ENCODE measurements around the gene ECSCR.

The ECSCR gene

DNA sequence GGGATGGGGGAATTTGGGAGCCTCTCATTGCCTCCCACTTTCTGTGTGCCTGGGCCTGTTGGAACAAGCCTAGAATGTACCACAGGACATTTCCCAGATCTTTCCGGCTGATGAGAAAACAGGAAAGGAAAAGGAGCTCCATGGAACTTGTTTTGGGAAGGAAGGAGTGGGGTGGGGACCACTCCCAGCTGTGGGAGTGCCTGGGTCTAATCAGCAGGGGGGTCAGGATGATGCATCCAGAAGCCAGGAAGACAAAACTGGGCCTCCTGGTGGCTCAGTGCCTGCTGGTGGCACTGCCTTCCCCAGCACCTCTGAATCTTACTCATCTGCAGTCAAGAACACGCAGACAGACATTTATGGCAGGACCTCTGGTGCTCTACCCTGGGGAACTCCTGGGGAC lies 11.0 kb upstream of the ECSCR start:
- DNase-seq = no peak

DNA sequence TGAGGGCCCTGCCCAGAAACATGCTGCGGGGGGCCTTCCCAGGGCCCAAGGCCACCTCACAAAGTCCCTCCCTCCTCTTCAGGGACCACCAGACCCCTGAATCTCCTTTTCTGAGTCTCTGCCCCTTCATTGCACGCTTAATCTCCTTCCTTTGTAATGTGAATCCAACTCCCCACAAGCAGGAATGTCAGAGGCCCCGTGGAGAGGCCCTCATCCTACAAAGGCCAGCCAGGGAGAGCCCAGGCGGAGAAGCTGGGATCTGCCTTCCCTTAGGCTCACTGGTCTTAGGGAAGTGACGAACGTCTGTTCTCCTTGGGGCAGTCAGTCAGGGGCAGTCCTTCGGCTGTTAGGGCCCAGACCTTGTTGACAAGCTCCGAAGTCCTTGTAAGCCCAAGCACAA lies 10.6 kb upstream of the ECSCR start:
- no peak for DNase-seq

DNA sequence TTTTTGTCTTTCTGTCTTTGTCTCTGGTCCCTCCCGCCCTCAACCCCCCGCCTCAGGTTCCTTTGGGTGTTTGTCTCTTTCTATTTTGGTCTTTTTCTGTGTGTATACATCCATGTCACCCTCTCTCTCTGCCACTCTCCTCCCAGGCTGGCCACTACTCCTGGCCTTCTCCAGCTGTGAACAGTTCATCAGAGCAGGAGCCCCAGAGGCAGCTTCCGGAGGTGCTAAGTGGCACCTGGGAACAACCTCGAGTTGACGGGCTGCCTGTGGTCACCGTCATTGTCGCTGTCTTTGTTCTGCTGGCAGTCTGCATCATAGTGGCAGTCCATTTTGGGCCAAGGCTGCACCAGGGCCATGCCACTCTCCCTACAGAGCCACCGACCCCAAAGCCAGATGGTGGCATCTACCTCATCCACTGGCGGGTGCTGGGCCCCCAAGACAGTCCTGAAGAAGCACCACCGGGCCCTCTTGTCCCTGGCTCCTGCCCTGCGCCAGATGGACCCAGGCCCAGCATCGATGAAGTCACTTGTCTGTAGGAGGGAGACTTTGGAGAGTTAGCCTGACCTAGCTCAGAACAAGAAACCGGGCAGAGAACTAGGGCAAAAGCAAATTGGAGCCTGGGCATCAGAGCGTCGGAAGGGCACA lies 10.0 kb upstream of the ECSCR start:
- DNase-seq = no peak

DNA sequence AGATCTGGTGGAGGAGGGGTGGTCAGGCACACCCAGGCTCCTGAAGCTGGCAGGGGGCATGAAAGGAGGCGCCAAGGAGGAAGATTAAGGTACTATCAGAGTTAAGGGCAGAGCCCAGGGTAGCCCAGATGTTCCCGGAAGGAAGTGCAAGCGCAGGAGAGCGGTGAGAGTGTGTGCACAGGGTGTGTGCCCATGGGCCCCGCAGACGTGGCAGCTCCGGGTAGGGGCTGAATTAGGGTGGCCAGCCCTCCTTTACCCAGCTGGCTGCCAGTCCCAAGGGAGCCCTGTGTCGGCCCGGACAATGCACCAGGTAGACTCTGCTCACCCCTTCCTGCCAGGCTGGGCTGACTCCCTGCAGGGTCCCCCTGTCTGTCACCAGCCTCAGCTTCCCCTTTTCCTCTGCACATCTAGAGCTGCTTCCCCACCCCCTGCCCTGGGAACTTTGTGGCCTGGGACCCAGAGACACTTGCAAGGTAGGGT lies 8.3 kb upstream of the ECSCR start, which contains the start of gene SMIM33:
TSS of gene SMIM33 (plus strand) at position 184 of the 480 bp plus-strand sequence. CDS start at position 302, 118 bp downstream.
- peak; percentile 40 for DNase-seq

DNA sequence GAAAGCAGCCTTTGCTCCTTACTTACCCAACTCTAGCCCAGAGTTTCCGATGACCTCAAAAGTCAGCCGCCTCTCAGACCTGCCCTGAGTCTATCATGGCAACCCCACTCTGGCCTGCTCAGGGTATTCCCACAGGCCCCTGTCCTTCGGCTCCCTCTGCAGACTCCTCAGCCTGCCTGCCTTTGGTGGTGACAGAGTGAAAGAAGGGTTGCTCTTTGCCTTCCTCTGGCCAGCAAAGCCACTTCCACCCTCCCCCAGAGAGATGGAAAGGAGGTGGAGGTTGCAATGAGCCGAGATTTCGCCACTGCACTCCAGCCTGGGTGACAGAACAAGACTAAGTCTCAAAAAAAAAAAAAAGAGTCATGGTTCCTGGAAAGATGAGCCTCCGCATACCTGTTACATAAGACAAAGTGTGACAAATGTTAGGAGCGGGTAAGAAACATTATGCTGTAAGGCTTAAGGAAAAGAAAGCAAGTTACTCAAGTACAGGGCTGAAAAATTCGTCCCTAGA lies 5.9 kb upstream of the ECSCR start:
- no peak for DNase-seq

DNA sequence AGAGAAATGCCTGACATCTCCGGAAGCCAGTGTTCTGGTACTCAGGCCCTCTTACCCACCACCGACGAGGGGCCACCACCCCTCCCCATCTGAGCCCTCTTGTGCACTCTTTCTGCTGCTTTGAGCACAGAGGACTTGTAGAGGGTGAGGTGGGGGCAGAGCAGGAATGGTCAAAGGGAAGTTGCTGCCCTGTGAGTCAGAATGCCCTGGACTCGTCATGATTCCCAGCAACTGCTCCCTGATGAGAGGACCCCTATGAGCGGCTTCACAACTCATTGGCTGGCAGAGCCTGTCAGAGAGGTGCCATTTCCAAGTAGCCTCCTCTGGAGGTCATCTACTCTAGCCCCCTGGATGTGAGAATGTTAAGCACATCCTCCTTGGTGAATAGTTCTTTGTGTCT lies 845 bp downstream of the ECSCR start:
- DNase-seq = no peak

DNA sequence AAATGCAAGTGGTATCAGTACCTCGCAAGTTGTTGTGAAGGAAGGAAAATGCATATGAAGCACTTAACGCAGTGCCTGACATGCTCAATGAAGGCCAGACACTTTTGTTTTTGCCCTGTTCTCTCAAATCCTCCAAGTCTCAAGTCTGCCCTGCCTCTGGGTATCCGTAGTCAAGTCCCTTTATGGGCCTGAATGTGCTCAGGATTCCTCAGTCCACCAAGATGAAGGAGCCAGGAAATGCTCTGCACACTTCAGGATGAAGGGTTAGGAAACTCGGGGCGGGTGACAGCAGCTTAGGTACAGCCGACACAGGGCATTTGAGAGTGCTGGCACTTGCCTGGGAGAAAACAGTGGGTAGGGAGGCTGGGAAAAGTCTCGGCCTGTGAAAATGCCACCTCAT lies 1.4 kb downstream of the ECSCR start:
- DNase-seq = no peak

DNA sequence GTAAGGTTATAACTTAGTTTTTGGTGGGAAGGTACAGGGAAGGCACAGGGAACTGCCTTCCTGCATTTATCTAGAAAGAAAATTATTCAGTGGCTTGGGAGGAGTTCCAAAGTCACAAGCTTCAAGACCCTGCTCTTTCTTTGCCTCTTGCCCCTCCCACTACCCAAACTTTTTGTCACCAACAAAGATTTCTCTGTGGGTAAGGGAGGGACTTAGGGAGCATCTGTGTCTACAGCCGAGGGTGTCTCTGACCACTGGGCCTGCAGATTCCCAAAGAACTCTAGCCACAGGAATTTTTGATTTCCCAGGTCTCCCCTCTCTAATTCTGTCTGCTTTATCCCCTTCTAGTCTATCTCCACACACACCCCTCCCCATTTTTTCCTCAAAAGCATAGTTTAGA lies 2.1 kb downstream of the ECSCR start:
- DNase-seq = no peak

DNA sequence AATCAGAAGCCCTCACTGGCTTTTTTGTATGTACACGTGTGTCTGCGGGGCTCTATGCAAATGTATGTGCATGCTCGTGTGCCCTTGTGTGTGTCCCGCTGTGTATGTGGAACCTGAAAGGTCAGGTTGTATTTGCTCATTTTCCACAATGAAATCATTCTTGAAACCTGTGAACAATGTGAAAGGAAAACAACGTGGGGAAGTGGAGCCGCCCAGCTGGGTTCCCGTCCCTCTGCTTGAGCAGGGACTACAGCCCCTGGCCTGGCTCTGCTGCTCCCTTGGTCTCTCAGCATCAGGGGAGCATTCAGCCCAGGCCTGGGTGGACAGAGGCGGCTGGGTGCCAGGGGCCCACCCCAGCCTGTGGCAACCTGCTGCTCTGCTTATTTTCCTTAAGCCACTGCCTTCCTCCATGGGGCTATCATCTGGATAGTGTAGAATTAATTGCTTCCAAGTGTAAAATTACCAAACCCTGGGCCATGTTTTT lies 3.0 kb downstream of the ECSCR start:
- DNase-seq = peak; percentile 29

DNA sequence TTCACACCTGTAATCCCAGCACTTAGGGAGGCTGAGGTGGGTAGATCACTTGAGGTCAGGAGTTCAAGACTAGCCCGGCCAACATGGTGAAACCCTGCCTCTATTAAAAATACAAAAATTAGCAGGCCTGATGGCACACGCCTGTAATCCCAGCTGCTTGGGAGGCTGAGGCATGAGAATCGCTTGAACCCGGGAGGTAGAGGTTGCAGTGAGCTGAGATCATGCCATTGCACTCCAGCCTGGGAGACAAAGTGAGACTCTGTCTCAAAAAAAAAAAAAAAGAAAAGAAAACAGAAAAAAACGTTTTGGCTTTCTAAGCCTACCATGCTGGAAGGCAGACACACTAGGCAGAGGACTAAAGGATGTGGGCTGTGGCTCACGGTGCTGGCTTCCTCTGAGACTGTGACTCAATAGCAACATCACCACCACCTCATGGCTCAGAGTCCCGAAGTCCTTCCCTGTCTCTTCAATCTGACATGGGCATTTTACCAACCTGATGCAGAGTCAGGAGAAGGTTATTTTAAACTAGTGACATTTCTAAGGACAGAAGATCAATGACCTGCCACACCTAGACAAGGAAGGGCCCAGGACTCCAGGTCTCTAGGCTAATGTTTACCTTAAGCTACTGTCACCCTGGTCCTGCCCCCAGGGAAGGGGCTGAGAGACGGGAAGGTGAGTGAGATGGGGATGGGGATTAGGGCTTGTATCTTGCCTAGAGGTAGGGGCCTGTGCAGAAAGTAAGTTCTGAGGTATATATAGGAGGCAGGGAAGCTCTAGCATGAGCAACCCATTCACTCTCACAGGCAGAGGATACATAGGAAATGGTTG lies 3.7 kb downstream of the ECSCR start:
- DNase-seq = peak; percentile 73

DNA sequence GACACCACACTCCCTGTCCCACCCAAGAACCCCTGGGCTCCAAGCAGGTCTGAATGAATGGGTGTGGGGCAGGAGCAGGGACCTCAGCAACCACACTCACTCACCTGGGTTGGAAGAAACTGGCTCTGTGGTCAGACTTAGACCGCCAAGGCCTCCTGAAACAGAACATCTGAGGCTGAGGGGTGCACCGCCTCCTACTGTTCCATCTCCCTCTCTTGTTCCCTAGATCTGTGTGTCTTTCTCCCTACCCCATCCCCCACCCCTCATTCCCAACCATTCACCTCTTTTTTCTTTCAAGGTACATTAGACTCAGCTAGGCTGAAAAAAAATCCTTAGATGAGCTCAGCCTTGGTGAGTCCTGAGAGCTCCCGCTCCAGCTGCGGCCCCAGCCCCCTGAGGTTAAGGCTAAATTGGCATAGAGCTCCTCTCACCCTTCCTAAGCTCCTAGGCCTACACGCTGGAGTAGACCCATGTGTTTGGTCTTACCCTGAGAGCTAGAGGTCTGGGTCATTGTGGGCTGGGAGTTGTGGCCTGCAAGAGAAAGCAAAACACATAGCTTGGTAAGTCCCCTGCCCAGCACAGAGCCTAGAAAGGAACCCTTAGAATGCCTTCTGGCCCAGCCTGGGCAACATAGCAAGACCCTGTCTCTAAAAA lies 4.8 kb downstream of the ECSCR start:
- no peak for DNase-seq

DNA sequence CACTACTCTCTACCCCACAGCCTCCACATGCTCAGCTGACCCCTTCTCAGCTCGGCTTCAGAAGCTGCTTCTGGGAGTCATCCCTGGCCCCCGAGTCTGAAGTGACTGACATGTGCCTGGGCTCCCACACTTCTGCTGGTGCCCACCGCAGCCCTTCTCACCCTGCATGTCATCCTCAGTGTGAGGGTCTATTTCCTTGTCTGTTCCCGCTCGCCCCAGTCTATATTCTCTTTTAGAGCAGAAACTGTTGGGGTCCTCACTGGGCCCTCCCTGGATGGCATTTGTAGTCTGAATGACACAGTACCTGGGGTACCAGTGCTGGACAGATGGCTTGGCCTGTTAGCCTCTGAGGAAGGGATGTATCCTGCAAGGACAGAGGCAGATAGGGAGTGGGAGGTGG lies 5.3 kb downstream of the ECSCR start:
- DNase-seq = no peak

DNA sequence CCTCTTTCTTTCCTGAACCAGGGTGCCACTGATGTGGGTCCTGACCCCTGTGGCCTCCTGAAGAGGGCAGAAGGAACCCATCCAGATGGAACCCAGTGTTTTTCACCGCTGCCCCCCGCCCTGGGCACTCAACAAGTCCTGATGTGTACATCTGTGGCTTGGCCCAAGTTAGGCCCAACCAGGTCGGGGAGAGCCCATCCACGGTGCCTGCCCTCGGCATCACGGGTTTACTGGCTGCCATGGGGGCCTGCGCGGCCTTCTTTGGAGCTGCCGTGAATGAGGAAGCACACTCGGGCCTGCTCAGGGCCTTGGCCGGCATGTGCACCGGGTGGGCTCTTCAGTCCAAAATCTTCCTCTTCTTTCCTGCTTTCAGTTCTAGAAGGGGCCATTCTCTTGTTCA lies 5.8 kb downstream of the ECSCR start:
- no peak for DNase-seq

DNA sequence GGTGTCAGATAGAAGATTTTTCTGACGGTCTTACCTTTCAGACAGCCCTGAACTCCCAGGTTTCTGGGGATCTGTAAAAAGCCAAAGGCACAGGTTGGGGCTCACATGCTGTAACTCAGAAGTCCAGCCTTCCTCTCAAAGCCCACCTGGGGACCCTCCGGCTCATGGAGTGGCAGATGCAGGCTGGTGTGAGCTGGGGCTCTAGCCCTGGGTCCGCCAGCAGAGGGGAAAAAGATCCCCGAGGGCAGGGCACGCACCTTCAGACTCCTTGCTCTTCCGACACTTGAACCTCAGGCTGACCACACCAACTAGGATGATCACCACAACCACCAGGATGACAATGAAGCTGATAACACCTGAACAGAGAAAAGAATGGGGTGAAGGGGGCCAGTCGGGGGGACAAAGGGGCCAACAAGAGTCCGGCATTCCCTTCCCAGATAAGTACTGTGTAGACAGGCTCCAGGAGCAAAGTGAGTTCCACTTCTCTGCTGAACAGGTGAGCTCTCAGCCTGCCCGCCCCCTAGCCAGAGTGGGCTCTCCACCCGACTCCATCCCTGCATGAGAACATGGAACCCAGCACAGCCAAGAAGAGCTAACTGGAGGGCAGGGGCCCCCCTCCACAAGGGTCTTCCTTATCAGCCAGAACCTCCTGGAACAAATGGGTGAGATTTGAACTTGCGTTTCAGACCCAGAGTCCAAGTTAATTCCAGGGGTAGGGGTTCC lies 7.8 kb downstream of the ECSCR start:
- DNase-seq = no peak

DNA sequence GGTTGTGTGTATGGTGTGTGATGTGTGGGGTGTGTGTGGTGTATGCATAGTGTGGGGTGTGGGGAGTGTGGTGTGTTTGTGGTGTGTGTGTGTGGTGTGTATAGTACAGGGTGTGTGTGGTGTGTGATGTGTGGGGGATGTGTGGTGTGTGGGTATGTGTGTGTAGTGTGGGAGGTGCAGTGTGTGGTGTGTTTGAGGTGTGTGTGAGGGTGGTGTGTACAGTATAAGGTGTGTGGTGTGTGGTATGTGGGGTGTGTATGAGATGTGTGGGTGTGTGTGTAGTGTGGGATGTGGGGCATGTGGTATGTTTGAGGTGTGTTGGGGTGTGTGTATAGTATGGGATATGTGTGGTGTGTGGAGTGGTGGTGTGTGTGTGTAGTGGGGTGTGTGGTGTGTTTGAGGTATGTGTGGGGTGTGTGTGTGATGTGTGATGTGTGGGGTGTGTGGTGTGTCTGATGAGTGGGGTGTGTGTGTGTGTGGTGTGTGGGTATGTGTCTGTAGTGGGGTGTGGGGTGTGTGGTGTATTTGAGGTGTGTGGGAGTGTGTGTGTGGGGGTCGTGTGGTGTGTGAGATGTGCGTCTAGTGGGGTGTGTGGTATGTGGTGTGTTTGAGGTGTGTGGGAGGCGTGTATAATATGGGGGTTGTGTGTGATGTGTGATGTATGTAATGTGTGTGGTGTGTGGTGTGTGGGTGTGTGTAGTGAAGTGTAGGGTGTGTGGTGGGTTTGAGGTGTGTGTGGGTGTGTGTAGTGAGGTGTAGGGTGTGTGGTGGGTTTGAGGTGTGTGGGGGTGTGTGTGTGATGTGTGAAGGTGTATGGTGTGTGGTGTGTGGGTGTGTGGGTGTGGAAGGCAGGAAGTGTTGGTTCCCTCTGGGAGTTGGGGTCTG lies 8.6 kb downstream of the ECSCR start:
- peak; percentile 24 for DNase-seq

DNA sequence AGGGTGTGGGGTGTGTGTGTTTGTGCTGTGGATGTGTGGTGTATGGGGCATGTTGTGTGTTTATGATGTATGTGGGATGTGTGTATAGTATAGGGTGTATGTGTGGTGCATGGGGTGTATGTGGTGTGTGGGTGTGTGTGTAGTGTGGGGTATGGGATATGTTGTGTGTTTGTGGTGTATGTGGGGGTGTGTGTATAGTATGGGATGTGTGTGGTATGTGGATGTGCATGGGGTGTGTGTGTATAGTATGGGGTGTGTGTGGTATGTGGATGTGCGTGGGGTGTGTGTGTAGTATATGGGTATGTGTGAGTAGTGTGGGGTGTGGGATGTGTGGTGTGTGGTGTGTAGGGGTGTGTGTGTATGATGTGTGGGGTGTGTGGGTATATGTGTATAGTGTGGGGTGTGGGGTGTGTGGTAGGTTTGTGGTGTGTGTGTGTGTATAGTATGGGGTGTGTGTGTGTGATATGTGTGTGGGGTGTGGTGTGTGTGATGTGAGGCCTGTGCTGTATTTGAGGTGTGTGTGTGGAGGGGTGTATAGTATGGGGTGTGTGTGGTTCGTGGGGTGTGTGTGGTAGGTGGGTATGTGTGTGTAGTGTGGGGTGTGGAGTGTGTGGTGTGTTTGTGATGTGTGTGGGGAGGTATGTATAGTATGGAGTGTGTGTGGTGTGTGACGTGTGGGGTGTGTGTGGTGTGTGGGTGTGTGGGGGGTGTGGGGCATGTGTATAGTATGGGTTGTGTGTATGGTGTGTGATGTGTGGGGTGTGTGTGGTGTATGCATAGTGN lies 10.5 kb downstream of the ECSCR start:
- DNase-seq = no peak

DNA sequence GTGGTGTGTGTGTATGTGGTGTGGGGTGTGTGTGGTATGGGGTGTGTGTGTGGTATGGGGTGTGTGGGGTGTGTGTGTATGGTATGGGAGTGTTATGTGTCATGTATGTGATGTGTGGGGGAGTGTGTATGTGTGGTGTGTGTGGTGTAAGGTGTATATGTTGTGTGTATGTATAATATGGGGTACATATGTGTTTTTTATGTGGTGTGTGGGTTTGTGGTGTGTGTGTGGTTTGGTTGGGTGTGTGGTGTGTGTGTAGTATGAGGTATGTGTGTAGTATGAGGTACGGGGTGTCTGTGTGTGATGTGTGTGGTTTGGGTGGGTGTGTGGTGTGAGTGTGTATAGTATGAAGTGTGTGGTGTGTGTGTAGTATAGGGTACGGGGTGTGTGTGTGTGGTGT lies 11.4 kb downstream of the ECSCR start:
- no peak for DNase-seq

DNA sequence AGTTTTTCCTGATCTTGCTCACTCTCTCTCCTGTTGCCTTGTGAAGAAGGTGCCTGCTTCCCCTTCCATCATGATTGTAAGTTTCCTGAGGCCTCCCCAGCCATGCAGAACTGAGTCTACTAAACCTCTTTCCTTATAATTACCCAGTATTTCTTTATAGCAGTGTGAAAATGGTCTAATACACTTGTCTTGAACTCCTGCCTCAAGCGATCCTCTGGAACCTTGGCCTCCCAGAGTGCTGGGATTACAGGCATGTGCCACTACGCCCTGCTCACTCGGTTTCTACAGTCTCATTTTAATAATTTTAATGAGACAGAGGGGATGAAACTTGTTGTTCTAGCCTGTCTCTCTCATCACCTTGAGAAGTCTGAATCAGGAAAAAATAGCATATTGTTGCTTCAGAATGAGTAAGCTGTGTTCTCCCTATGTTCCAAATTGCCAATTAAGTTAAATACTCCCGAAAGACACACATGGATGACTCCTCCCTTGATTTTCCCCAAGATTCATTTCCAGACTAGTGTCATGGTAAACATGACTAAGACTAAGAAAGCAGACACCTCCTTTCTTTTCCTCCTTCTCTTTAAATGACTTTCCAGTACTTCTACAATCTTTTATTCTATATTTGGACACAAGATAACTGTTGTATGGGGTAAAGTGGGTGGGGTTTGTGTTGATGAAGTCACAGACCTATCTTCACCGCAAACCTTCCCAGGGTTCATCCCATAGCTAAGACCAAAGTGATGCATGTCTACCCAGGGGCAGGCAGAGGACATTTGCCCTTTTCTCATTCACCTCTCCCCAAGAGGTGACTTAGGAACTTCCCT lies 15.4 kb downstream of the ECSCR start:
- DNase-seq = no peak

DNA sequence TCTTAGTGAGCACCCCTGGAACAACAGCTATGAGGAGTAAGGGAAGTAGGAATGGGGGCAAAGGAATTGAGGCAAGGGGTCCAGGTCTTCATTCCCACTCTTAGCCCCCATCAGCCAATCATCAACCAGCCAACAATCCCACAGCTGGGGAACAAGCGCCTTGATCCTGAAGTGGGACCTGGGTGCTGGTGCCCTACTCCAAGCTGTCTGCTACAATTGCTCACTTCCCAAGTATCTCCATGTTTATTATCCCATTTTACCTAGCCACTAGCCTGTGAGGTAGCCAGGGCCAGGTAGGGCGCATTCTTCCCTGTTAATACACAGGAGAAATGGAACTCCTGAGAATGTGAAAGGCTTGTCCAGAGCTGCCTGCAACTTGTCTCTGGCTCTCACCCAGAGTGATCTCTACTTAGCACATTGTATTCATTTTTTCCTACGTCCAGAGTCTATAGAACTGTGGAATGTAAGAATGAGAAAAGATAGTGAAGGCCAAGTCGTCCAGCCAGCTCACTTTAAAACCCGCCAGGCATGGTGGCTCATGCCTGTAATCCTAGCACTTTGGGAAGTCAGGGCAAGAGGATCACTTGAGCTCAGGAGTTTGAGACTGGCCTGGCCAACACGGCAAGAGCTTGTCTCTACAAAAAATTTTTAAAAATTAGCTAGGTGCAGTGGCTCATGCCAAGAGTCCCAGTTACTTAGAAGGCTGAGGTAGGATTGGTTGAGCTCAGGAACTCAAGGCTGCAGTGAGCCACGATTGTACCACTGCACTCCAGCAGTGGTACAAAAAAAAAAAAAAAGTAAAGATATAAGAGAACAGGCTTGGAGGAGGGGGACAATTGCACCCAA lies 17.0 kb downstream of the ECSCR start:
- no peak for DNase-seq
